Suprapubic skin (tissue), 3 donors: ENCODE results near the gene KAZN.

Experiments used
- POLR2AphosphoS5 ChIP-seq, 3 donors: sonication (generic); formaldehyde crosslinking; IDR thresholded peaks; one replicate each; pipeline ENCODE4 v1.6.1; 2017; ENCODE audit warnings: antibody characterized with exemption in 3 of 3
- TF ChIP-seq, protein P1 (sequence below), 2 donors: fragments of 200-600 bp in 1 of 2; fragments of 450-650 bp in 1 of 2; sonication (generic) in 1 of 2; IDR thresholded peaks; one replicate each; pipeline ENCODE4 v1.5.1; 2016 to 2019; ENCODE audit warnings: antibody characterized with exemption in 2 of 2, mild to moderate bottlenecking in 1 of 2, moderate library complexity in 1 of 2

DNA sequence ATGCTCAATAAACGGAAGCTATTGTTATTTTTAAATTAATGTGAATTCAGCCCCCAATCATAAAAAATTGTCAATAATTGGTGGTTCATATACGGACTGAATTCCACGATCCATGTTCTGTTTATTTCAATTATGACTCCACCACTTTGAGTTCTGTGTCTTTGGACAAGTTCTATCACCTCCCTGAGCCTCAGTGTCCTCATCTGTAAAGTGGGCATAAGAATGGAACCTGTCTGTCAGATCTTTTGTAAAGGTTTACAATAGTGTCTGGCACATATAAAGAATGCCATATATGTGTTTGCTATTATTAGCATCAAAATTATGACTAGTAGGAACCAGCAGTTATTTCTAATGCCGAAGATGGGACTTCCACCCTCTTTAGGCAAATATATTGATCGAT is 183.3 kb downstream of the KAZN start:
- no peak for TF ChIP-seq POLR2AphosphoS5 (IDR thresholded peaks at IDR 0.05)
- TF ChIP-seq, protein P1, sequence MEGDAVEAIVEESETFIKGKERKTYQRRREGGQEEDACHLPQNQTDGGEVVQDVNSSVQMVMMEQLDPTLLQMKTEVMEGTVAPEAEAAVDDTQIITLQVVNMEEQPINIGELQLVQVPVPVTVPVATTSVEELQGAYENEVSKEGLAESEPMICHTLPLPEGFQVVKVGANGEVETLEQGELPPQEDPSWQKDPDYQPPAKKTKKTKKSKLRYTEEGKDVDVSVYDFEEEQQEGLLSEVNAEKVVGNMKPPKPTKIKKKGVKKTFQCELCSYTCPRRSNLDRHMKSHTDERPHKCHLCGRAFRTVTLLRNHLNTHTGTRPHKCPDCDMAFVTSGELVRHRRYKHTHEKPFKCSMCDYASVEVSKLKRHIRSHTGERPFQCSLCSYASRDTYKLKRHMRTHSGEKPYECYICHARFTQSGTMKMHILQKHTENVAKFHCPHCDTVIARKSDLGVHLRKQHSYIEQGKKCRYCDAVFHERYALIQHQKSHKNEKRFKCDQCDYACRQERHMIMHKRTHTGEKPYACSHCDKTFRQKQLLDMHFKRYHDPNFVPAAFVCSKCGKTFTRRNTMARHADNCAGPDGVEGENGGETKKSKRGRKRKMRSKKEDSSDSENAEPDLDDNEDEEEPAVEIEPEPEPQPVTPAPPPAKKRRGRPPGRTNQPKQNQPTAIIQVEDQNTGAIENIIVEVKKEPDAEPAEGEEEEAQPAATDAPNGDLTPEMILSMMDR (IDR thresholded peaks at IDR 0.05) = no peak
